NK-92 (cell line): Measurements from ENCODE around the gene DUSP22.
"Not testable (repeated sequence)": the region's sequence is repeated elsewhere in the genome, so short reads cannot be mapped to it uniquely, and the experiment has no call there.

Experiments
- DNase-seq: peaks from one replicate; lab custom pipeline; 2025; ENCODE audit not compliant: unreplicated experiment; lab: John Stamatoyannopoulos, UW

Gene DUSP22

DNA sequence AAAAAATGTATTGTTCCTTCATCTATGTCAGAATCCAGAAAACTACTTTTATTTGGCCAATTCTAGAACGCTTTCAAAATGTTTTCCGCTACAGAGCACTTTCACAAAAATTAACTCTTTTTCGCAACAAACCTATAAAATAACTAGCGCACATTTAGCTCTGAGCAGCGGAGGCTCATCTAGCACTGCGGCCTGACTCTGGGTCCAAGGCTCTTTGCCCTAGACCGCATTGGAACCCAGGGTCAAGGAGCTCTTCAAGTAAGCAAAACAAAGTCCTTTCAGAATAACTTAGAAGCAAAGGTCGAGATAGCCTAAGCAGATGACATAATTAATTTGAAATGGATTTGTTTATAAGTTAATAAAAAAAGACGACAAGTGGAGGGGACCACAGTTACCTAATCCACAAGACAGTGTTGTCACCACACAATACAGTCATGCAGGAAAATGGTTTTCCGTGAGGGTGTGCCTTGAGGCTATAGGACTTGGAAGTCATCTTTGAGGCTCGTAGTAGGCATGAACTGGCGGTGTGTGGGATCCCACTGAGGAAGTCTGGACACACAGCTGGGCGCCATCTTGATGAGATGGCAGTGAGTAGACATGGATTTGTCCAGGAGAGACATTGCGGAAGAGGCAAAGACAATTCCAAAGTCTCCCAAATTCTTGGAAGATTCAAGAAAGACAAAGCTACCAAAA lies 70.1 kb downstream of the DUSP22 start:
- DNase-seq = no peak

DNA sequence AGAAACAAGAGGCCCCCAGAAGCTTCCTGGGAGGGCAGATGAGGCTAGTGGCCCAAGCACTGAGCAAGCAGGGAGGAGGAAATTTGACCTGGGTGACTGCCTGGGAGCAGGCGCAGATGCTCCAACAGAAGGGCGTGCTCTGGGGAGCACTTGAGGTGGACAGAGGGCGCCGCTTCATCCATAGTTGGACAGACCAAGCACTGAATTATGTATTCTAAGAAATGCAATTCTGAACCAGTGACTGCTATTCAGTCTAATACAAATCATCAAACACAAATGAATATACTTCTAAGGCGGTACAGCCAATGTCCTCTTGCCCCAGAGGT lies 70.6 kb downstream of the DUSP22 start:
- no peak for DNase-seq

- DNase-seq = no peak
Observed at GRCh38 chr6:363291-363690, 71.0 kb downstream of the DUSP22 start.

- DNase-seq = no peak
Observed at GRCh38 chr6:363909-364308, 71.6 kb downstream of the DUSP22 start.

DNA sequence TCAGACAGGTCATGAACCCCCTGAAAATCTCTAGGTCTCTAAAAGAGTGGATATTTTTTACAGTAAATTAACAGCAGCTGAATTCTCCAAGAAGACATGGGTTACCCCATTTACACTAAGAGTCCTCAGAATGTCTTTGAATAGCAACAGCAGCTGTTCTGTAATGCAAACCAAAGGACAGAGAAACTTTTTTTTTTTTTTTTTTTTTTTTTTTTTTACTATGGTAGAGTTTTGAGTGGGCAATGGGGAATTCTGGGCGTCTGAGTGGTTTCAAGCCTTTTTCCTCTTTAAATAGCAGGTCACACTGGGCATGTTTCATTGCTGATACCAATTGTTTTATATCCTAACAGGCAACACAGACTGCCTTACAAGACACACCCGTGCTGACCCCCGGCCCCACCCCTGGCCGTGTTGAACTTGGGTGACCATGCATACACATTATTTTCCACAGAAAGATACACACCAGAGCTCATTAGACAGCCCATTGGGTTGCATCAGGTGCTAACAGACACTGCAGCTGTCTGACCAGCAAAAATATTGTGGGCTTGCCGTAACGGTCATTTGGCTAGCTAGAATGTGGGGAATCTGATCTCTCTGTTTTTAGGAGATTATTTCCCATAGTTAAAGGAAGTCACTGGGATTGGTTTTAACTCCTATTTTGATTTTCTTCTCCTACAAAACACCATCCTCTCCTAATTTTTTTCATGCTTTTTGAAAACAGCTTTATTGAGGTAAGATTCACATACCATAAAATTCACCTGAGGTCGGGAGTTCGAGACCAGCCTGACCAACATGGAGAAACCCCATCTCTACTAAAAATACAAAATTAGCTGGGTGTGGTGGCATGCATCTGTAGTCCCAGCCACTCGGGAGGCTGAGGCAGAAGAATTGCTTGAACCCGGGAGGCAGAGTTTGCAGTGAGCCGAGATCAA lies 72.6 kb downstream of the DUSP22 start:
- no peak for DNase-seq

DNA sequence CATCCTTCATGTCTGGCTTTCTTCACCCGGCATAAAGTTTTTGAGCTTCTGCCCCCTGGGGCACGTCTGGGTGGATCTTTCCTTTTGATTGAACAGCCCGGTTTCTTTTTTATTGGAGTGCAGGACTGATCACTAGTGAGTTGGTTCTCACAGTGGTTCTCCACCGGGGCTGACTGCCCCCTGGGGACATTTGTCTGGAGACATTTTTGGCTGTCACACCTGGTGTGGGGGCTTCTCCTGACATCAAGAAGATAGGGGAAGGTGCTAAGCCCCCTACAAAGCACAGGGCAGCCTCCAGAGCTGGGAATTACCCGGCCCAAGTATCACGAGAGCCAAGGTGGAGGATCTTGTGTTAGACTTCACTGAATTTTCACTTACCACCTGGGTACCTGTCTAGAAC lies 73.5 kb downstream of the DUSP22 start:
- no peak for DNase-seq

GRCh38 chr6:366389-367297 lies 74.4 kb downstream of the DUSP22 start:
- no peak for DNase-seq

GRCh38 chr6:367298-367794 lies 75.1 kb downstream of the DUSP22 start:
- DNase-seq = no peak

- DNase-seq = no peak
Observed at GRCh38 chr6:367891-368630, 75.8 kb downstream of the DUSP22 start.

- no peak for DNase-seq
Observed at GRCh38 chr6:369559-370431, 77.5 kb downstream of the DUSP22 start.

- no peak for DNase-seq
Observed at GRCh38 chr6:370555-370954, 78.3 kb downstream of the DUSP22 start.

DNA sequence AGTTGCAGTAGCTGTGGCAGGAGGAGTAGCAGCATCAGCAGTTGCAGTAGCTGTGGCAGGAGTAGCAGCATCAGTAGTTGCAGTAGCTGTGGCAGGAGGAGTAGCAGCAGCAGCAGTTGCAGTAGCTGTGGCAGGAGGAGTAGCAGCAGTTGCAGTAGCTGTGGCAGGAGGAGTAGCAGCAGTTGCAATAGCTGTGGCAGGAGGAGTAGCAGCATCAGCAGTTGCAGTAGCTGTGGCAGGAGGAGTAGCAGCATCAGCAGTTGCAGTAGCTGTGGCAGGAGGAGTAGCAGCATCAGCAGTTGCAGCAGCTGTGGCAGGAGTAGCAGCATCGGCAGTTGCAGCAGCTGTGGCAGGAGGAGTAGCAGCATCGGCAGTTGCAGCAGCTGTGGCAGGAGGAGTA lies 79.6 kb downstream of the DUSP22 start:
- not testable (repeated sequence) for DNase-seq

GRCh38 chr6:372336-372911 lies 80.1 kb downstream of the DUSP22 start:
- no peak for DNase-seq

- DNase-seq = no peak
Observed at GRCh38 chr6:373031-373430, 80.7 kb downstream of the DUSP22 start.

DNA sequence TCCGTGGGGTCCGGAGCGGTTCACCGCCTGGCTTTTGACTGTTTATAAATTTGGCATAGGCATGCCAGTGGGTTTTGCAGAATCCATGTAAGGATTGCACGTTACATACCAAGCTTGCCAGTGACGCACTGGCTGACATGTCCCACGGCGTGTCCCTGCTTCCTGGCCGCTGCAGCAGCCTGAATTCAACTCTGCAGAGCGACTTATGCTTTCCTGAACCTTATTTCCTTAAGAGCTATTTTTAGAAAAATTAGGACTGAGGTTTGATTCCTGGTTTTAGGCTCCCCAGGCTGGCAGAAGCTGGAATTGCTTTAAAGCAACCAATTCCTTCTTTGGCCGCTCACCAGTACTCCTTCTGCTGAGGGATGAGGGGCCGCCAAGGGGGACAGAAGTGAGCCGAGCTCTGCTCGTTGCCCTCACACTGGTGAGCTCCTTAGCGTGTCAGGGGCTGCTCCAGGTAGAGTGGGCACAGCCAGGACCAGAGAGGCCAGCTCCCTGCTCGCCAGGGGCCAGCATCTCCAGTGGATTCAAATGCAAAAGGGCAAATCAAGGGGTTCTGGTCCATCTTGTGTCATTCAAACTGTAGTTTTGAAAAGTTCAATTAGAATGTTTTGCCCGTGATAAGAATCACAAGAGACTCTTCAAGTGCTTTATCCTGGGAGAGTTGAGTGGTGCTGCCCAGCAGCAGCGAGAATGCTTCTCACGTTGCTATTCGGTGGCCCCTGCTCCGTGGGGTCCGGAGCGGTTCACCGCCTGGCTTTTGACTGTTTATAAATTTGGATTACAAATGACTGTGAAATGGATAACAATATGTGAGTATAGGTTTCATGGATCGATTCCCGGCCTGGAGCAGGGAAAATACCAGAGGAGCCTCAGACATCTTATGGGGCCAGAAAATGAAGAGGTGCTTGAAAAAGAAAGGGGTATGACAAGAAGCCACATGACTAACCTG lies 81.8 kb downstream of the DUSP22 start:
- DNase-seq = no peak

DNA sequence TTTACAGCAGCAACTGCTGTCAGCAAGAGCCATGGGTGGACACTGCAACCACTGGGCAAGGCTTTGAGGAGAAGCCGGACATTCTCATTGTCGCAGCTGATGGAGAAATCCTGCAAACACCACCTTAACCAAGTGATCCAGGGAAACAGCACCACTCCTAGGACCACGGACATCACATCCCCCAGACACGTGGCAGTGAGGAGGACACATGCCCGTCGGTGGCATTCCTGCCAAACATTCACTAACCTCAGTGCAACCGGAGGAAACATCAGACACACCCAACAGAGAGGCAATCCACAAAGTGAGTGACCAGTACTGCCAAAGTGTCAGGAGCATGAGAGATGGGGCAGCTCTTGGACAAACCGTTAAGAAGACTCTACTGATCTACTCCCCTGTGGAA lies 82.7 kb downstream of the DUSP22 start:
- DNase-seq = no peak

DNA sequence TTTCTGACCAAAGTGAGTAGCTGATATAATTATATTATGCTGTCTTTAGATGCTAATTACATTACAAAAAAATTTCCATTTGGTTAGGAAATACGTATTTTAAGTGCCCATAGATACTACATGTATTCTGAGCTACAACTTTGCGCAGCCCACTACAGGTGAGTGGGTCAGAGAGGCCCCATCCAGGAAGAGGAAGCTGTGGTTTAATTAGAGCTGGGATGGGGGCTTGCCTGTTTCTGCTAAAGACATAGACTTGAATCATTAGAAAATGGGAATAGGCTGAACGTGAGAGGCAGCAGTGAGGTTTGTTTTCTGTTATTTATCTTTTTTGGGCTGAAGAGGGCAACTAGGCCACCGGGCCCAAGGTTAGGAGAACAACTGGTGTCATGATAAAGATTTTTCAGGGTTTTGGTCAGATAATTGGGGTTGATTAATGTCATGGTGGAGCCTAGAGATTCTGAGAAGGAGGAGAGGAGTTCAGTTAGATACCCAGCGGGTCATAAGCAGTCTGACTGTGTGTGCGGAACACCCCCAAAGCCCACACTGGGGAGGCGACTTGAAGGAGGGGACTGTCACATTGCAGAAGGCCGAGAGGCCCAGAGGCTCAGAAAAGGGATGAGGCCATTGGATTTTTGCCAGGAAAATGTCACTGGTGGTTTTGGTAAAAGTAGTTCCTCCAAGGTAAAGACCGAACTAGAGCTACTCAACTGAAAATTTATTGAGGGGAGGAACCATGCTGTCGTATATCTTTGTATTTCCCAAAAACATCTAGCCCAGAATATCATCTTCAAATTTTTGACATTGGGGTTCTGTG lies 84.7 kb downstream of the DUSP22 start:
- no peak for DNase-seq
